Stimulated activated CD8-positive, alpha-beta memory T cell treated with anti-CD3 and anti-CD28 coated beads, Interleukin-2, amount 100 ng/mL, for 48 hours (primary cell): ENCODE results near the gene CADM1.

Experiments
- DNase-seq, 2 donors: peaks; one replicate each; pipeline ENCODE4 v3.0.0-alpha.2; 2020; ENCODE audit warnings: low read depth in 2 of 2

CADM1 gene

GRCh38 chr11:115352805-115353485 lies 151.3 kb downstream of the CADM1 start:
- no peak for DNase-seq

DNA sequence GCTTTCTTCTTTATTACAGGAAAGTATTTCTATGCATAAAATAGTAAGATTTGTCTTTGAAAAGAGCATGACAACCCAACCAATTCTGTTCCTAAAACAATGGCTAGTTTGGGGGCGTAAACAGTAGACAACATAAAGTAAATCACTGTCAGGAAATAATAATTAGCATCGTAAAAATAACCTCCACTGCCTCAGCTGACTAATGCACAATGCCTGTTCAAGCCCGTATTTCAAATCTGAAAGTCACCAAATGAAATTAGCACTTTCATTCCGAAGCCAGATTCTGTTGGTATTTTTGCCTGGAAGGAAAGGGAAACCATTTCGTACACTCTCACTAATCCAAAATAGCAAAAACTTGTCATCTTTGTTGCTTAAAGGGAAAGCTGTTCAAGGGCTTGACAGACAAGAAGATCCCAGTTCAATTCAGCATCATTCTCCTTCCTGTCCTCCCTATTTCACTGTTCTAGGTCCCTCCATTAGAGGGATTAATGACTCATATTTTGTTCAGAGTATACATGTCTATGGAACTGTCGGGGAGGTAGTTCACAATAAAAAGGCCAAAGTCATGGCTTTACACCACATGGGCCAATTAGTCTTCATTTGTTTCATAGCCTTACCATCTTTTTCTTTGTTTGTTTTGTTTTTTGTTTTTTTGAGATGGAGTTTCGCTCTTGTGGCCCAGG lies 154.7 kb downstream of the CADM1 start:
- no peak for DNase-seq

DNA sequence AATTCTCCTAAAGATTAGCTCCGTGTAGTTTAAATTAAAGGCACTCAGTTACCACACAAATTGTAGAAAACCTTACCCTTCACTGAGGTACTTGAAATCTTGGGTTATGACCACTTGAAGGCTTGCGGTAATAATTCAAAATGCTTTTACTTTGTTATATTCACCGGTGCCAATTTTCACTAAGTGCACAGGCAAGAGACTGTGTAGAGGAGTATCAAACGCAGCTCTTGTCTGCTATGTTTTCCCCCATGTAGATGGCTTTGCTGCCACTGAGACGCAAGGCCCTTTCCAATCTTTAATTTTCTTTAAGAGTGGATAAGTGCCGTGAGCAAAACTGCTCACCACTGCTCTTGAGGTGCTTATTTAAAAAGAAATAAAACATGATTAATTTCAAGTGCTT lies 155.8 kb downstream of the CADM1 start:
- no peak for DNase-seq

DNA sequence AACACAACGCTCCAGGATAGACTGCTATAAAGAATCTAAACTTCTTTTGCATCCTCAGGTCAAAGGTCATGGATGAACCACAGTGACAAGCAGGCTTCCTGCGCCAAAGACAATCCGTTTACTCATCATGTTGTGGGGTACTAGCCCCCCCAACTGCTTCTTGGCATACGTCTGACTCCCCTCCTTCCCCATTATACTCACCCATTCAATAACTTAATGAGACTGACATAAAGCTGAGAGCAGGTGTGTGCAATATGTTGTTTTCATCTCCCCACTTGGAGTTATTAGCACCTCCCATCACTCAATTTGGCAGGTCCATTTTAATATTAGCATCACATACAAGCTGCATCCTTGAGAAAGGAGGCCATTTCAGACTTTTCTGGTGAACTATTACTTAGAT lies 157.1 kb downstream of the CADM1 start:
- DNase-seq, result no peak

- no peak for DNase-seq
Measured at GRCh38 chr11:115345840-115346239, 158.4 kb downstream of the CADM1 start.

GRCh38 chr11:115345361-115345760 lies 158.9 kb downstream of the CADM1 start:
- DNase-seq, result no peak

- no peak for DNase-seq
Measured at GRCh38 chr11:115344846-115345245, 159.4 kb downstream of the CADM1 start.

GRCh38 chr11:115342142-115342541 lies 162.1 kb downstream of the CADM1 start:
- DNase-seq, result no peak

- no peak for DNase-seq
Measured at GRCh38 chr11:115340874-115341273, 163.3 kb downstream of the CADM1 start.

- no peak for DNase-seq
Measured at GRCh38 chr11:115338476-115338875, 165.7 kb downstream of the CADM1 start.

- DNase-seq, result no peak
Measured at GRCh38 chr11:115334932-115335788, 169.1 kb downstream of the CADM1 start.

GRCh38 chr11:115333949-115334348 lies 170.3 kb downstream of the CADM1 start:
- DNase-seq, result no peak

- DNase-seq, result no peak
Measured at GRCh38 chr11:115333121-115333520, 171.1 kb downstream of the CADM1 start.

- DNase-seq, result no peak
Measured at GRCh38 chr11:115330684-115331482, 173.3 kb downstream of the CADM1 start.

DNA sequence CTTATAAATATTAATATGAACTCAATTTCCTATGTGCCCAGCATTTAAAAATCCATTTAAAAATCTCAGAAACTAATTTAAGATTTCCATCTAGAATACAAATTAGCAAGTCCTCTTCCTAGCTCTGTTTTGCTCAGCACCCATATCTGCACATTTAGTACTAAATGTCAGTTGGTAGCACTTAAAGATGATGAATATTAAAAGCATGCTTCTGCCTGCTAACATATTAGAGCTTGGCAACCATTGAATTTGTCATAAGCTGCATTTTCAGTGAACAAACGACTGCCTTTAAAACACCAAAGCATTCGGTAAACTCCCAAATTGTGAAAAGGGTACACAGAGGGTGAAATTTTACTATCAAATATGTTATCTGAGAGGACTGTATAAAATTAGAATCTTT lies 177.7 kb downstream of the CADM1 start:
- DNase-seq, result no peak

- DNase-seq, result no peak
Measured at GRCh38 chr11:115325523-115325922, 178.7 kb downstream of the CADM1 start.

DNA sequence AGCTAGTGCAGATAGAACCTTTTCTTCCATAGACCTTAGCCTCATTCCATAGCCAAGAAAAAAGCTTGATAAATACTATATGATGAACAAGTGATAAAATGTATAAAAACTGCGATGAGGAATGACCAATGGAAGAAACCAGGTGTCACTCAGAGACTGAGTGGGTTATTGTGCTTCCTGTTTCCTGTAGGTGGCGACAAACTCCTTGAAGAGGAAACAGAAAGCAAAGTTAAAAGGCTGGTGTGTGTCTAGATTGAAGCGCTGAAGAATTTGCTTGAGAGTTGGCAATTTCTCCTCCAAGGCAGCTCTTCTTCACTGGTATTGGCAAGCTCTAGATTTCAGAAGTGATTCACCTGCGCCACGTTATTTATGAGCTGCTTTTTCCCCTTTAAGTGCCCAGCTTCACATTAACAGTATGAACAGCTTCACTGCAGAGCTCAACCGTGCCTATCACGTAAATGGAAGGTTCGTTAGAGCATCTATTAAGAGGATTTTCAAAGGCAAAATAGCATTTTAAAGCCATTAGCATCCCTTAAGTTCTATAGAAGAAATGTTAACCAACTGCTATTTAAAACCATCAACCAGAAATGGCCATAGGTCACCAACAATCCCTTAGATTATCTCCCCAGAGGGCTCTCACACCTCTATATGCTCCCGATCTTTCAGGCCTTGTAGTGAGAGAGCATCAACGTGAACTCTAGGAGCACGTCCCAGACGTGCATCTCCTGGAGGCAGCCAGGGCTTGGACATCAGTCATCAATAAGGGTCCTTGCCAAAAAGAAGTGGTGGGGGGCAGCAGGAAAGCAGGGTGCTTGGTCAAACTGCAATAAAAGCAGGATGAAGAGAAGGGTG lies 179.4 kb downstream of the CADM1 start:
- no peak for DNase-seq

DNA sequence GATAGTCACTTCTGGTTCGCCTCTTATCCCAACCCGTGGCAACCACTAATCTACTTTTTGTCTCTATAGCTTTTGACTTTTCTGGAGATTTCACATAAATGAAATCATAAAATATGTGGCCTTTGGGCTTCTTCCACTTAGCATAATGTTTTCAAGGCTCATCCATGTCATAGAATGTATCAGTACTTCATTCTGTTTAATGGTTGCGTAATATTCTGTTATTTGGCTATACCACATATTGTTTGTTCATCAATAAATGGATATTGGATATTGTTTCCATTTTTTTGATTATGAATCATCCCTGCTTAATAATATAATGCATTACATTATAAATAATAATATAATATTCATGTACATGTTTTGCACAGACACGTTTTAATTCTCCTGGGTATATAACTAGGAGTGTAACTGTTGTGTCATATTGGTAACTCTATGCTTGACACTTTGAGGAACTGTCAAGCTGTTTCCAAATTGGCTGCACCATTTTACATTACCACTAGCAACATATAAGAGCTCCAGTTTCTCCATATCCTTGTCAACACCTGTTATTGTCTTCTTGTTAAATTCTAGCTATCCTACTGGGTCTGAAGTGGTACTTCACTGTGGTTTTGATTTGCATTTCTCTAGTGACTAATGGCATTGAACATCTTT lies 181.5 kb downstream of the CADM1 start:
- DNase-seq, result no peak

GRCh38 chr11:115321605-115322289 lies 182.5 kb downstream of the CADM1 start:
- no peak for DNase-seq
